Measurements from ENCODE around the gene GPATCH4. TPM values are rescaled to one million over a fixed set of nuclear protein-coding genes. Genes with fewer than 3 reads are reported as not detected.

The GPATCH4 gene
- total RNA-seq, 4 donors from 2014 or later = 14.1 to 49.2 (median 24.5) TPM

DNA sequence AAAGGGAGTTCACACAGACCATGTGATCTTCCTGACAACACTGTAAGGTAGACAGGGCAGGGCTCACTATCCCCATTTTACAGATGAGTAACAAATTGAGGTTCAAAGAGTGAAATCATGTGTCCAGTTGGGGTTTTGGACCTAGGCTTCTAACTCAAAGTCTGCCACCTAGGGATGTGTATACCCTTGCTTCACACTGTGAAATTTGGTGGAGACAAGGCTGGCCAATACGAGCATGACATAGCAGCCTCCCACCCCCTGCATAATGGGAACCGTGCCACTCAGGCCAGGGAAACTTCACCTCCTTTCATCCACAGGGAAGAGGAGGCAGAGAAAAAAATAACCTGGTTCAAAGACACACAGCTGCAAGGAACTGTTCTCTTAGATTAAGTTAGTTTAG, 35.8 kb downstream of the GPATCH4 start:
- Histone ChIP-seq H3K9me3 (no peaks in the 10 kb centered on the region), H3K27ac (no peak overlapping the region), H3K4me1 (no peaks in the 10 kb centered on the region), H3K4me3 (replicated peaks in 1 of 3) (no peak overlapping the region), H3K27me3 (no peaks in the 10 kb centered on the region), H3K36me3 (no peaks in the 10 kb centered on the region)
- no peak for TF ChIP-seq POLR2A (IDR thresholded peaks at IDR 0.05)
- TF ChIP-seq, protein P1, sequence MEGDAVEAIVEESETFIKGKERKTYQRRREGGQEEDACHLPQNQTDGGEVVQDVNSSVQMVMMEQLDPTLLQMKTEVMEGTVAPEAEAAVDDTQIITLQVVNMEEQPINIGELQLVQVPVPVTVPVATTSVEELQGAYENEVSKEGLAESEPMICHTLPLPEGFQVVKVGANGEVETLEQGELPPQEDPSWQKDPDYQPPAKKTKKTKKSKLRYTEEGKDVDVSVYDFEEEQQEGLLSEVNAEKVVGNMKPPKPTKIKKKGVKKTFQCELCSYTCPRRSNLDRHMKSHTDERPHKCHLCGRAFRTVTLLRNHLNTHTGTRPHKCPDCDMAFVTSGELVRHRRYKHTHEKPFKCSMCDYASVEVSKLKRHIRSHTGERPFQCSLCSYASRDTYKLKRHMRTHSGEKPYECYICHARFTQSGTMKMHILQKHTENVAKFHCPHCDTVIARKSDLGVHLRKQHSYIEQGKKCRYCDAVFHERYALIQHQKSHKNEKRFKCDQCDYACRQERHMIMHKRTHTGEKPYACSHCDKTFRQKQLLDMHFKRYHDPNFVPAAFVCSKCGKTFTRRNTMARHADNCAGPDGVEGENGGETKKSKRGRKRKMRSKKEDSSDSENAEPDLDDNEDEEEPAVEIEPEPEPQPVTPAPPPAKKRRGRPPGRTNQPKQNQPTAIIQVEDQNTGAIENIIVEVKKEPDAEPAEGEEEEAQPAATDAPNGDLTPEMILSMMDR (IDR thresholded peaks at IDR 0.05) = no peak
- no peak for DNase-seq
- intact Hi-C loops (cut with DNase I) = no loop called here
- 83 to 91% methylated on average over 2 of the region's 2 CpGs for WGBS, 2 donors

DNA sequence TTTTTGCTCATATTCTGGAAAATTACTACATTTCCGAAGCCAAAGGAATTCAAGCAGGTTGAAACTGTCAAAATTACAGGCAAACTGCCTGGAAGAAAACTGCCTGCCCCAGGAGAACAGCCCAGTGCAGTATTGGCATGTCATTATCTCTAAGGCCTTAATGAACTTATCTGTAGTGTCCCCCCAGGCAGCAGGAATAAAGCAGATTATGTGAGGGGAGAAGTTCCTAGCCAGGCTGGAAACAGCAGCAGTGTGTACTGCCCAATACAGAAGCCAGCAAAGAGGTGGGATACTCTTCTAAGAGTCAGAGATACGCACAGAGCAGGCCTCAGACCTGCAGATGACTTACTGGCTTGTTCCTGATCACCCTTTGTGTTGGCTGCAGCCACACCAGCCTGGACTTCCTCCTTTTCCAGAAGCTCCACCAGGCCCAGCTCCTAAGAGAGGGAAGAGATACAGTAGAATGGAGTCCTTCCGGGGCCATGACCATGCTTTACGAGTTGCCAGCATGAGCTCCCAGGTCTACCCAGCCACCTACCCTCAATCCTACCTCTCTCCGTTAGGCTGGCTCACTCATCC, 40.6 kb downstream of the GPATCH4 start:
- TF ChIP-seq, protein P1 (IDR thresholded peaks at IDR 0.05) = no peak
- no peak for TF ChIP-seq POLR2A (IDR thresholded peaks at IDR 0.05)
- Histone ChIP-seq H3K9me3 (no peaks in the 10 kb centered on the region), H3K36me3 (no peaks in the 10 kb centered on the region), H3K4me1 (no peaks in the 10 kb centered on the region), H3K4me3 (replicated peaks in 1 of 3) (no peak overlapping the region), H3K27me3 (no peaks in the 10 kb centered on the region), H3K27ac (no peak overlapping the region)
- DNase-seq = no peak
- 77 to 78% methylated on average over 5 of the region's 5 CpGs for WGBS, 2 donors
- intact Hi-C loops (cut with DNase I) = no loop called here

DNA sequence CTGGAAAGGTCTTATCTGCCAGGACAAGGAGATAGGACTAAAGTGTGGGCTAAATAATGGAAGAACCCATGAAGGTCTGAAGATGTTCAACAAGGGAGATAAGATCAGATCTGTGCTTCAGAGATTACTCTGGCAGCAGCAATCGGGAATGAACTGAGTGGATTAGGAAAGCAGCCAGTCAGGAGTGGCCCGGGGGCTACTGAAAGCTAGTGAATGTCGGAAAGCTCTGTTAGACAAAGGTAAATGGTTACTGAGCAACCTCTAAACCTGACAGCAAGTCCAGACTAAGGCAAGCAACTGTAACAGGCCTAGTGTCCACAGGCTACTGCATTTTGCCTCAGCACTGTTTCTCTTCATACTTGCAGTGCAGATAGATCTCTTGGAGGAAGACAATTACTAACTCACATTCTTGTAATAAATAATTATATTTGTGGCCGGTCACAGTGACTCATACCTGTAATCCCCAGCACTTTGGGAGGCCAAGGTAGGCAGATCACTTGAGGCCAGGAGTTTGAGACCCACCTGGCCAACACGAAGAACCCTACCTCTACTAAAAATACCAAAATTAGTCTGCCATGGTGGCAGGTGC, 41.4 kb downstream of the GPATCH4 start:
- WGBS, 2 donors = 67 to 76% methylated on average over 5 of the region's 5 CpGs
- Histone ChIP-seq H3K4me3 (replicated peaks in 1 of 3) (no peak overlapping the region), H3K27me3 (no peaks in the 10 kb centered on the region), H3K4me1 (no peaks in the 10 kb centered on the region), H3K36me3 (no peaks in the 10 kb centered on the region), H3K9me3 (no peaks in the 10 kb centered on the region), H3K27ac (no peak overlapping the region)
- intact Hi-C loops (cut with DNase I) = no loop called here
- DNase-seq = no peak
- TF ChIP-seq POLR2A (IDR thresholded peaks at IDR 0.05) = no peak
- TF ChIP-seq, protein P1 (IDR thresholded peaks at IDR 0.05) = no peak

DNA sequence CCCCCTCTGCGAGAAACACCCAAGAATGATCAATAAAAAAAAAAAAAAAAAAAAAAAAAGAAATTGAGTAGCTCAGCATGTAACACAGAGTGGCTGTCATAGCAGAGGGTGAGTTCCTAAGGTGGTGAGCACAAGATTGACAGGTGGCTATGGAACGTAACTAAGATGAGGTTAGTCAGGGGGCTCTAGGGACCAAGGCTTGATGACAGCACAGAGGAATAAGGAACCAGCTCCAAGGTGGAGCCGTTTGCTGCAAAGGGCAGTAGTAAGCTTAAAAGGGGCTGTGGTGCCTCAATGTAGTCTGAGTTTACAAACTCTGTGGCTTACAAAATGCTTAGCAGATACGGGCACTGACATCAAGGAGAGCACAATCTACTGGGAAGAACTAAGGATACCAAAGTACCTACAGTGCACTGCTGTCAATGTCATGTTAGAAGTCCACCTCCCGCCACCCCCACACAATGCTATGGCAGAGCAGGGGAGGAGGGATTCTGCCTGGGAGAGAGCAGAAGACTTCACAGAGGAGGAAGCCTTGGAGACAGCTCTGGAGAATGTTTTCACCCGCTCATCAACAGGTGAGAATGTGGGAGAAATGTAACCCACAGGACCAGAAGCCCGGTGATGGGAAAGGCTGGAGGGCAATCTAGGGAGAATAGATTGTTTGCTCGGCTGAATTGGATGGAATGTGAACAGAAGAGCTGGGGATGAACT, 42.0 kb downstream of the GPATCH4 start:
- Histone ChIP-seq H3K27me3 (no peaks in the 10 kb centered on the region), H3K36me3 (no peaks in the 10 kb centered on the region), H3K4me3 (replicated peaks in 1 of 3) (no peak overlapping the region), H3K27ac (no peak overlapping the region), H3K9me3 (no peaks in the 10 kb centered on the region), H3K4me1 (no peaks in the 10 kb centered on the region)
- TF ChIP-seq, protein P1 (IDR thresholded peaks at IDR 0.05) = no peak
- TF ChIP-seq POLR2A (IDR thresholded peaks at IDR 0.05) = no peak
- no peak for DNase-seq
- intact Hi-C loops (cut with DNase I) = no loop called here
- WGBS, 2 donors = 68 to 78% methylated on average over 7 of the region's 8 CpGs

DNA sequence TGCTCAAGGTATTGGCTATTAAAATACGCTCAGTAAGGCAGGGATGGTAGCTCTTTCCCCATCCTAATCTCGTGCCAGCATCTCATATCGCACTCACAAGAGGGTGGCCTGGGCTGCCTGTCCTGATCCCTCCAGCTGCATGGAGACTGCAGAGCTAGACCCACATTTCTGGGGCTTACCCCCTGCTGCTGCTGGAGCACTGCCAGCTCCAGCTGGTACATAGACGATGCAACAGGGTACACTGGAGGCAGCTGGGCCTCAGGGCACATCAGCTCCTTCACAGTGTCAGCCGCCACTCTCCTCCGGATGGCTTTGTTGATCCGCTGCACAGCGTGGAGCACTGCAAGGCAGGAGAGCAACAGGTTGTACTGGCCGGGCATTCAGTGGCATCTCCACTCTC, 44.9 kb downstream of the GPATCH4 start:
- DNase-seq = no peak
- Histone ChIP-seq H3K4me1 (no peaks in the 10 kb centered on the region), H3K27ac (no peak overlapping the region), H3K36me3 (no peaks in the 10 kb centered on the region), H3K9me3 (no peaks in the 10 kb centered on the region), H3K4me3 (replicated peaks in 1 of 3) (no peak overlapping the region), H3K27me3 (no peaks in the 10 kb centered on the region)
- intact Hi-C loops (cut with DNase I) = no loop called here
- no peak for TF ChIP-seq POLR2A (IDR thresholded peaks at IDR 0.05)
- TF ChIP-seq, protein P1 (IDR thresholded peaks at IDR 0.05) = no peak
- WGBS, 2 donors = 73 to 81% methylated on average over 8 of the region's 9 CpGs
